Heart right ventricle (tissue), 16 donors: ENCODE data around the gene PSMD14. TPM values are rescaled to one million over a fixed set of nuclear protein-coding genes. Genes with fewer than 3 reads are reported as not detected.
"Not testable (repeated sequence)": the region's sequence is repeated elsewhere in the genome, so short reads cannot be mapped to it uniquely, and the experiment has no call there.

Source experiments
- ATAC-seq, 8 donors: fragments of 200-7000 bp; cut with Tn5 transposase; one replicate each; pipeline ENCODE4 v1.9.1; 2020; ENCODE audit warnings: mild to moderate bottlenecking in 8 of 8, moderate library complexity in 8 of 8, moderate number of reproducible peaks in 1 of 8
- DNase-seq, 2 donors: peaks; one replicate each; pipeline ENCODE4 v3.0.0-alpha.2; 2020
- H3K27ac ChIP-seq, 10 donors: fragments of 200-600 bp; sonication (generic) in 2 of 10; one replicate each; pipeline versions ENCODE4 v1.5.0 to v1.8.0; 2020 to 2022; ENCODE audit warnings: mild to moderate bottlenecking in 3 of 10
- H3K27me3 ChIP-seq, 7 donors: fragments of 200-600 bp; one replicate each; pipeline ENCODE4 v1.8.0; 2021 to 2022; ENCODE audit warnings: mild to moderate bottlenecking in 2 of 7
- H3K36me3 ChIP-seq, 9 donors: fragments of 200-600 bp; sonication (generic) in 1 of 9; one replicate each; pipeline versions ENCODE4 v1.5.0 to v1.8.0; 2020 to 2022; ENCODE audit warnings: mild to moderate bottlenecking in 2 of 9
- H3K4me1 ChIP-seq, 9 donors: fragments of 200-600 bp; sonication (generic) in 1 of 9; one replicate each; pipeline versions ENCODE4 v1.5.0 to v1.8.0; 2020 to 2022; ENCODE audit warnings: mild to moderate bottlenecking in 4 of 9
- H3K4me3 ChIP-seq, 10 donors: fragments of 200-600 bp; sonication (generic) in 2 of 10; one replicate each; pipeline versions ENCODE4 v1.5.0 to v1.8.0; 2020 to 2022; ENCODE audit warnings: mild to moderate bottlenecking in 7 of 10, moderate library complexity in 2 of 10
- H3K9me3 ChIP-seq, 11 donors: fragments of 200-600 bp in 10 of 11; sonication (generic) in 2 of 11; one replicate each; pipeline versions ENCODE4 v1.5.0 to v1.8.0; 2013 to 2022; ENCODE audit warnings: mild to moderate bottlenecking in 2 of 11, control low read depth in 1 of 11, moderate library complexity in 1 of 11
- WGBS, 2 donors: extraction: QIAGEN DNeasy Blood & Tissue Kit; methylation state at CpG; one replicate each; pipeline ENCODE4 v1.1.7; 2013; ENCODE audit warnings: inconsistent platforms in 1 of 2; 5-methylcytosine and 5-hydroxymethylcytosine counted together
- intact Hi-C, 10 donors: fragments of 100-400 bp; cut with DNase I; formaldehyde crosslinking; loops; one replicate each; pipeline versions ENCODE4 v1.11.1 to v1.14.2; 2022
- polyA plus RNA-seq, 2 donors: library from polyadenylated mRNA; stranded (reverse); fragments of 200-250 nt; gene quantifications; one replicate each; pipeline ENCODE4 v1.2.3, GENCODE V29; 2013
- total RNA-seq, 10 donors: library from RNA; stranded (reverse); fragmentation: NEBNext Ultra II Directional in 3 of 10; extraction: Animal tissue kit (Norgen Biotek cat#: 25700) in 3 of 10; gene quantifications; one replicate each; pipeline versions ENCODE4 v1.2.1 to v1.2.4, GENCODE V29; 2021 to 2023
- TF ChIP-seq, protein P1 (sequence below), 9 donors: fragments of 200-600 bp; sonication (generic) in 2 of 9; IDR thresholded peaks; one replicate each; pipeline versions ENCODE4 v1.5.0 to v1.8.0; 2021 to 2022; ENCODE audit warnings: antibody characterized with exemption in 9 of 9, mild to moderate bottlenecking in 5 of 9, moderate library complexity in 1 of 9
- donor health status: Arrhythmogenic right ventricular cardiomyopathy.
- donor health status: ischemic (EF 13 %, LVEDD 7.1; RV severe dilation, severe dysfunction).
- donor health status: healthy with polysubstance abuse.
- donor health status: DM: no; HTN: yes; CAD: no.
- donor health status: DM: no; HTN: no; CAD: no.
- donor health status: ischemic (EF 25% LVEDD 6.9; RV normal size, moderate dysfunction).
- donor health status: ischemic (EF 25% LVEDD 5.7; RV mildly dilated, moderate dysfunction).
- donor health status: healthy.
- donor health status: DM: yes; HTN: yes; CAD: no.
- donor health status: Ischemic cardiomyopathy.
- donor health status: ischemic (EF 35%, LVEDD 5.7; RV mildly dilated, moderate dysfunction).
- donor health status: nonischemic (EF 11% LVEDD 7.7; RV severe dilation, severe dysfunction).
- donor health status: DM: yes; HTN: yes; CAD: no.
- donor health status: PGD.
- donor health status: ischemic (EF 29% LVEDD 5.4; RV normal size, mild dysfunction).
- donor health status: nonischemic (EF 23%, LVEDD 6.1; RV moderate dilation, normal function).

The PSMD14 gene
- total and polyA plus RNA-seq, 12 donors: 21.6 to 66.9 (median 44.4) TPM

DNA sequence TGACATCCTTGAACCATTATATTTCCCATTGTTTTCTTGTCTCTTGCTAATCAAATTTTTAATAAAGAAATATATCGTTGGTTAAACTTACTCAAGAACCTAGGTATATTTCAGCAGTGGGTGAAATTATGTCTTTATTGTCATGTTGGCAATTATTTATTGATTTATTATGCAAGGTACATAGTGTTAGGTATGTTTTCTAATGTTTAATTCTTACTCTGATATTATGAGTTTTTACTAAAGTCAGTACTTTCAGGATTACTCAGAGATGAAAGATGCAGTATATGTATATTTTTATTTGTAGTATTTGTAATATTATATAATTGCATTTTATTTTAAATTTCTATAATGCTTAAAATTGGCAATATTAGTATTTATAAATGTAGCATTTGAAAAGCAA lies 46.9 kb downstream of the PSMD14 start:
- Histone ChIP-seq H3K36me3 (no peaks in the 10 kb centered on the region), H3K27me3 (no peaks in the 10 kb centered on the region), H3K27ac (no peak overlapping the region), H3K4me3 (no peak overlapping the region), H3K9me3 (peaks cover 0 to 1% (median 0%) of the 10 kb centered on the region in 11 donors), H3K4me1 (peaks cover 0 to 29% (median 6%) of the 10 kb centered on the region in 9 donors)
- TF ChIP-seq, protein P1, sequence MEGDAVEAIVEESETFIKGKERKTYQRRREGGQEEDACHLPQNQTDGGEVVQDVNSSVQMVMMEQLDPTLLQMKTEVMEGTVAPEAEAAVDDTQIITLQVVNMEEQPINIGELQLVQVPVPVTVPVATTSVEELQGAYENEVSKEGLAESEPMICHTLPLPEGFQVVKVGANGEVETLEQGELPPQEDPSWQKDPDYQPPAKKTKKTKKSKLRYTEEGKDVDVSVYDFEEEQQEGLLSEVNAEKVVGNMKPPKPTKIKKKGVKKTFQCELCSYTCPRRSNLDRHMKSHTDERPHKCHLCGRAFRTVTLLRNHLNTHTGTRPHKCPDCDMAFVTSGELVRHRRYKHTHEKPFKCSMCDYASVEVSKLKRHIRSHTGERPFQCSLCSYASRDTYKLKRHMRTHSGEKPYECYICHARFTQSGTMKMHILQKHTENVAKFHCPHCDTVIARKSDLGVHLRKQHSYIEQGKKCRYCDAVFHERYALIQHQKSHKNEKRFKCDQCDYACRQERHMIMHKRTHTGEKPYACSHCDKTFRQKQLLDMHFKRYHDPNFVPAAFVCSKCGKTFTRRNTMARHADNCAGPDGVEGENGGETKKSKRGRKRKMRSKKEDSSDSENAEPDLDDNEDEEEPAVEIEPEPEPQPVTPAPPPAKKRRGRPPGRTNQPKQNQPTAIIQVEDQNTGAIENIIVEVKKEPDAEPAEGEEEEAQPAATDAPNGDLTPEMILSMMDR (IDR thresholded peaks at IDR 0.05): no peak
- intact Hi-C loops: no loop called here
- DNase-seq (no peak), ATAC-seq (no peak)
- WGBS, 2 donors: 98 to 99% methylated on average over 1 of the region's 1 CpG

DNA sequence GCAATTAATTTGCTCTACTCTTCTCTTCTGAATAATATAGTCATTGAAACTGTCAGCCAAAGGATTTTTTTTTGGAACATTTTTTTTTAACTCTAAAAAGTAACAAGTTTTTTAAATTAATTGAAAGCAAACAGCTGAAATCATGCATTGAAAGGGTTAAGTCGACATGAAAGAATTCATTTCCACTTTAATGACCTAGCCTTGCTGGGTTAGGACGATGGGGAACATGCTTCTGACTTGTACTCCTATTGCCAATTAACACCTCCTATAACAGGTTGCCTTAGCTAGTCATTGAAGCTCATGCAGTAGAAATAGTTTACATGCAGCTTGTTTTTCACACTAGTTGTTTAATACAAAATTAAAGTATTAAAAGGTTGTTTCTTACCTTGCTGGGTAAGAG lies 47.8 kb downstream of the PSMD14 start:
- TF ChIP-seq, protein P1 (IDR thresholded peaks at IDR 0.05): no peak
- intact Hi-C loops: no loop called here
- Histone ChIP-seq H3K4me1 (peaks cover 0 to 29% (median 6%) of the 10 kb centered on the region in 9 donors), H3K9me3 (peaks cover 0 to 10% (median 0%) of the 10 kb centered on the region in 11 donors), H3K27me3 (no peaks in the 10 kb centered on the region), H3K36me3 (no peaks in the 10 kb centered on the region), H3K27ac (no peak overlapping the region), H3K4me3 (no peak overlapping the region)
- DNase-seq (no peak), ATAC-seq (no peak)
- WGBS, 2 donors: 17% methylated on average over 2 of the region's 2 CpGs

DNA sequence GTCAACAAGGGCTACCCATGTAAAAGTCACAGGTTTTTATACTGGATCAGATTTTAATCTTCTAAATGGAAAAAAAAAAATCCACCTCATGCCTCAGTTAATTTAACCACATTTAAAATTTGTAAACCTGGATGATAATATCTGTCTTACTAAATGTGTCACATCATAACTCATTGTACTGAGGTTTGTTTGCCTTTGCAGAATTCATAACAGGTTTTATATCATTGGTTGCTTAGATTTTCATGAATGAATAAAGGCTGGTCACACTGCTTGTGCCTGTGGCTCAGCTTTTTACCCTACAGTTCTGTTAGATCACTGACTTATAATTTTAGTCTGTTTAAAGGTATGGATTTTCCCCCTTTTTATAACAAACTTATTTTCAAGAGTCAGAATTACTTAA lies 48.9 kb downstream of the PSMD14 start:
- TF ChIP-seq, protein P1 (IDR thresholded peaks at IDR 0.05): no peak
- no peak for ATAC-seq
- peaks cover 0 to 29% (median 6%) of the 10 kb centered on the region in 9 donors for H3K4me1 ChIP-seq
- no peak for DNase-seq
- intact Hi-C loops: no loop called here
- H3K27me3 ChIP-seq: no peaks in the 10 kb centered on the region
- peaks cover 0 to 21% (median 8%) of the 10 kb centered on the region in 11 donors for H3K9me3 ChIP-seq
- H3K36me3 ChIP-seq: no peaks in the 10 kb centered on the region
- no peak overlapping the region for H3K27ac ChIP-seq
- H3K4me3 ChIP-seq: no peak overlapping the region

DNA sequence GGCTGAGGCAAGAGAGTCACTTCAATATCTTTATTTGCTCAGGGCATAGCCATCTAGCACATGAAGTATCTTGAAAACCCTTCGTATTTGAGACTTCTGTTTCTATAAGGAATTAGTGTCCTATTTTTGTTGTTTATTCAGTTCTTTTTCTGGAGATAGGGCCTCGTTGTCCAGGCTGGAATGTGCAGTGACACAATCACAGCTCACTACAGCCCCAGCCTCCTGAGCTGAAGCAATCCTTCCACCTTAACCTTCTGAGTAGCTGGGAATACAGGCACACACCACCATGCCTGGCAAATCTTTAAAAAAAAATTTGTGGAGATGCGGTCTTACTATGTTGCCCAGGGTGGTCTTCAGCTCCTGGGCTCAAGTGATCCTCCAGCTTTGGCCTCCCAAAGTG lies 50.6 kb downstream of the PSMD14 start:
- Histone ChIP-seq H3K36me3 (no peaks in the 10 kb centered on the region), H3K4me1 (peaks cover 0 to 24% (median 6%) of the 10 kb centered on the region in 9 donors), H3K9me3 (peaks cover 0 to 34% (median 19%) of the 10 kb centered on the region in 11 donors), H3K4me3 (no peak overlapping the region), H3K27me3 (no peaks in the 10 kb centered on the region), H3K27ac (no peak overlapping the region)
- 80 to 86% methylated on average over 3 of the region's 3 CpGs for WGBS, 2 donors
- intact Hi-C loops: no loop called here
- ATAC-seq (no peak), DNase-seq (no peak)
- TF ChIP-seq, protein P1 (IDR thresholded peaks at IDR 0.05): no peak

DNA sequence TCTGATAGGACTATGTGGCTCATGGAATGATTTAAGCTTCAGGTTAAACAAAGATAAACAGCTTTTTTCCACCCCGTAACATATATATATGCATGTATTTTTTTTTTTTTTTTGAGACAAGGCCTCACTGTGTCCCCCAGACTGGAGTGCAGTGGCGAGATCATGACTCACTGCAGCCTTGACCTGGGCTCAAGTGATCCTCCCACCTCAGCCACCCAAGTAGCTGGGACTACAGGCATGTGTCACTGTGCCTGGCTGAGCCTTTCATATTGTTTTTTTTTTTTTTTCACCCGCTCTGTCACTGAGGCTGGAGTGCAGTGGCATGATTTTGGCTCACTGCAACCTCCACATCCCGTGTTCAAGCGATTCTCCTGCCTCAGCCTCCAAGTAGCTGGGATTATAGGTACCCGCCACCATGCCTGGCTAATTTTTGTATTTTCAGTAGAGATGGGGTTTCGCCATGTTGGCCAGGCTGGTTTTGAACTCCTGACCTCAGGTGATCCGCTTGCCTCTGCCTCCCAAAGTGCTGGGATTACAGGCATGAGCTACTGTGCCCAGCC lies 52.0 kb downstream of the PSMD14 start:
- H3K4me3 ChIP-seq, H3K27ac ChIP-seq, ATAC-seq, intact Hi-C loops, H3K36me3 ChIP-seq, DNase-seq, H3K27me3 ChIP-seq: not testable (repeated sequence)
- peaks cover 0 to 24% (median 6%) of the 10 kb centered on the region in 9 donors for H3K4me1 ChIP-seq
- peaks cover 0 to 34% (median 19%) of the 10 kb centered on the region in 11 donors for H3K9me3 ChIP-seq
- 97 to 98% methylated on average over 8 of the region's 8 CpGs for WGBS, 2 donors
